Measurements from ENCODE around the gene DOCK7.

- TF ChIP-seq, protein P1, sequence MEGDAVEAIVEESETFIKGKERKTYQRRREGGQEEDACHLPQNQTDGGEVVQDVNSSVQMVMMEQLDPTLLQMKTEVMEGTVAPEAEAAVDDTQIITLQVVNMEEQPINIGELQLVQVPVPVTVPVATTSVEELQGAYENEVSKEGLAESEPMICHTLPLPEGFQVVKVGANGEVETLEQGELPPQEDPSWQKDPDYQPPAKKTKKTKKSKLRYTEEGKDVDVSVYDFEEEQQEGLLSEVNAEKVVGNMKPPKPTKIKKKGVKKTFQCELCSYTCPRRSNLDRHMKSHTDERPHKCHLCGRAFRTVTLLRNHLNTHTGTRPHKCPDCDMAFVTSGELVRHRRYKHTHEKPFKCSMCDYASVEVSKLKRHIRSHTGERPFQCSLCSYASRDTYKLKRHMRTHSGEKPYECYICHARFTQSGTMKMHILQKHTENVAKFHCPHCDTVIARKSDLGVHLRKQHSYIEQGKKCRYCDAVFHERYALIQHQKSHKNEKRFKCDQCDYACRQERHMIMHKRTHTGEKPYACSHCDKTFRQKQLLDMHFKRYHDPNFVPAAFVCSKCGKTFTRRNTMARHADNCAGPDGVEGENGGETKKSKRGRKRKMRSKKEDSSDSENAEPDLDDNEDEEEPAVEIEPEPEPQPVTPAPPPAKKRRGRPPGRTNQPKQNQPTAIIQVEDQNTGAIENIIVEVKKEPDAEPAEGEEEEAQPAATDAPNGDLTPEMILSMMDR (IDR thresholded peaks at IDR 0.05) = no peak
- no peak for TF ChIP-seq POLR2A (IDR thresholded peaks at IDR 0.05)
These were observed 179.2 kb downstream of the DOCK7 start for GRCh38 chr1:62509028-62509427.

All from ovary (tissue), 3 donors.